Astrocyte (in vitro differentiated cells and primary cell): Measurements from ENCODE around the gene MAN1A1. TPM values are rescaled to one million over a fixed set of nuclear protein-coding genes. Genes with fewer than 3 reads are reported as not detected.

Source experiments
- DNase-seq: peaks from one replicate; pipeline ENCODE4 v3.0.0-alpha.2; 2010; ENCODE audit warnings: low read depth
- FAIRE-seq: peaks from 2 replicates; lab custom pipeline; 2011; peaks lifted over from hg19 to GRCh38; lab: Jason Lieb, UNC
- H2AFZ ChIP-seq: 2 replicates; pipeline ENCODE4 v1.6.0; 2012; ENCODE audit warnings: low read depth, low read length, inconsistent platforms
- H3K27ac ChIP-seq: 2 replicates; pipeline ENCODE4 v1.5.1; 2011; ENCODE audit warnings: low read depth, low read length, inconsistent platforms
- H3K27me3 ChIP-seq: 2 replicates; pipeline ENCODE4 v1.6.0; 2011; ENCODE audit warnings: low read length, inconsistent platforms; ENCODE audit not compliant: insufficient read depth
- H3K36me3 ChIP-seq: 2 replicates; pipeline ENCODE4 v1.5.1; 2011; ENCODE audit warnings: low read length, inconsistent platforms; ENCODE audit not compliant: insufficient read depth
- H3K4me1 ChIP-seq: 2 replicates; pipeline ENCODE4 v1.5.1; 2011; ENCODE audit warnings: low read length, inconsistent platforms; ENCODE audit not compliant: insufficient read depth
- H3K4me2 ChIP-seq: 2 replicates; pipeline ENCODE4 v1.6.0; 2012; ENCODE audit warnings: low read length, inconsistent platforms
- H3K4me3 ChIP-seq: 2 replicates; pipeline ENCODE4 v1.5.1; 2011; ENCODE audit warnings: low read depth, mild to moderate bottlenecking, low read length, inconsistent platforms; ENCODE audit not compliant: insufficient read depth
- H3K79me2 ChIP-seq: 2 replicates; pipeline ENCODE4 v1.6.0; 2012; ENCODE audit warnings: mild to moderate bottlenecking, low read length, inconsistent platforms; ENCODE audit not compliant: insufficient read depth
- H3K9ac ChIP-seq: 2 replicates; pipeline ENCODE4 v1.6.0; 2012; ENCODE audit warnings: mild to moderate bottlenecking, low read length, inconsistent platforms
- H3K9me3 ChIP-seq: 2 replicates; pipeline ENCODE4 v1.5.1; 2012; ENCODE audit warnings: low read depth, mild to moderate bottlenecking, low read length, inconsistent platforms; ENCODE audit not compliant: insufficient read depth
- H4K20me1 ChIP-seq: 2 replicates; pipeline ENCODE4 v1.6.0; 2012; ENCODE audit warnings: low read length, inconsistent platforms; ENCODE audit not compliant: insufficient read depth
- H3K27ac Mint-ChIP-seq: one replicate; pipeline ENCODE4 v1.8.0; 2021; ENCODE audit warnings: mild to moderate bottlenecking, mixed read lengths; ENCODE audit not compliant: unreplicated experiment
- H3K27me3 Mint-ChIP-seq: one replicate; pipeline ENCODE4 v1.8.0; 2021; ENCODE audit warnings: low read depth, mixed read lengths; ENCODE audit not compliant: unreplicated experiment
- H3K36me3 Mint-ChIP-seq: one replicate; pipeline ENCODE4 v1.8.0; 2021; ENCODE audit warnings: low read depth, mixed read lengths; ENCODE audit not compliant: unreplicated experiment
- H3K4me1 Mint-ChIP-seq: one replicate; pipeline ENCODE4 v1.8.0; 2021; ENCODE audit warnings: low read depth, mixed read lengths; ENCODE audit not compliant: unreplicated experiment
- H3K4me3 Mint-ChIP-seq: one replicate; pipeline ENCODE4 v1.8.0; 2021; ENCODE audit warnings: mild to moderate bottlenecking, moderate library complexity, mixed read lengths; ENCODE audit not compliant: unreplicated experiment
- H3K9me3 Mint-ChIP-seq: one replicate; pipeline ENCODE4 v1.8.0; 2021; ENCODE audit warnings: mild to moderate bottlenecking, mixed read lengths; ENCODE audit not compliant: unreplicated experiment
- CTCF ChIP-seq: IDR thresholded peaks from 2 replicates; pipeline ENCODE4 v1.5.1; 2011; ENCODE audit warnings: low read depth, mild to moderate bottlenecking, inconsistent platforms, low read length, moderate library complexity; ENCODE audit not compliant: insufficient read depth
- EZH2 ChIP-seq: IDR thresholded peaks from 2 replicates; pipeline ENCODE4 v1.6.1; 2012; ENCODE audit warnings: mild to moderate bottlenecking, low read length, inconsistent platforms; ENCODE audit not compliant: insufficient read depth
- total RNA-seq: library from RNA; stranded (reverse); gene quantifications from 2 replicates; pipeline ENCODE4 v1.2.1, GENCODE V29; 2021

Gene MAN1A1
- total RNA-seq, 1 donor from 2014 or later, result 11.7 TPM

DNA sequence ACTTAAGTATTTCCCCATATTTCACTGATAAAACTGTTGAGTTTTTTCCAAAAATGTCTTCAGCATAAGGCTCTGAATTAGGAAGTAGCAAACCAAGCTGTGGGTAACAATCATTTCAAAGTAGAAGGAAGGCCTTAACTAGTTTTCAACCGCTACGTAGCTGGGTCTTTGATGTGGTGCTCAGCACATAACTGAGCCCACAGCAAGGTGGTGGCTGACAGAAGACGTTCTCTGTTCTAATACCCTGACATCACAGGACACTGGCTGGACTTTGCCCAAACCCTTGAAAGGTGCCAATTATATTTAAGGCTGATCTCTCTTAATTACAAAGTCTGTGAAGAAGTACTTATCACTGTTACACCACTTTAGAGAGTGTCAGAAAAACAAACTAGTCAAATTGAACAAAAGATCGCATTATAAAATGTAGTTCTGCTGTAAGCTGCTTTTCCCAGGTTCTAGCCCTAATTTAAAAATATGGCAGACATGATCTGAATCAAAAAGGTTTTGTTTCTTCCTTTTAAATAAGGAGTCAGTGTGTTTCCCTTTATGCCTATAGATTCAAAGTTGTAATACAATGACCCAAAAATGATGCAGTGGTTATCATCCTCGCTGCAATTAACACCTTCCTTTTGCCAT, 26.7 kb downstream of the MAN1A1 start:
- H3K36me3 Mint-ChIP-seq, result peaks cover 2% of the 10 kb centered on the region
- TF ChIP-seq CTCF, result no peak
- TF ChIP-seq EZH2, result no peak
- no peak overlapping the region for H2AFZ ChIP-seq
- peaks cover 3% of the 10 kb centered on the region for H3K4me1 ChIP-seq
- no peaks in the 10 kb centered on the region for H3K9me3 Mint-ChIP-seq
- no peaks in the 10 kb centered on the region for H3K27me3 ChIP-seq
- H3K9ac ChIP-seq, result no peak overlapping the region
- no peak overlapping the region for H3K4me3 ChIP-seq
- H3K4me1 Mint-ChIP-seq, result peaks cover 18% of the 10 kb centered on the region
- FAIRE-seq (no peak), DNase-seq (no peak)
- no peaks in the 10 kb centered on the region for H3K27me3 Mint-ChIP-seq
- H3K79me2 ChIP-seq, result no peaks in the 10 kb centered on the region
- H3K9me3 ChIP-seq, result no peaks in the 10 kb centered on the region
- H4K20me1 ChIP-seq, result peaks cover 3% of the 10 kb centered on the region
- H3K4me3 Mint-ChIP-seq, result no peak overlapping the region
- no peak overlapping the region for H3K4me2 ChIP-seq
- H3K27ac ChIP-seq, result no peak overlapping the region
- H3K27ac Mint-ChIP-seq, result no peak overlapping the region
- no peaks in the 10 kb centered on the region for H3K36me3 ChIP-seq

DNA sequence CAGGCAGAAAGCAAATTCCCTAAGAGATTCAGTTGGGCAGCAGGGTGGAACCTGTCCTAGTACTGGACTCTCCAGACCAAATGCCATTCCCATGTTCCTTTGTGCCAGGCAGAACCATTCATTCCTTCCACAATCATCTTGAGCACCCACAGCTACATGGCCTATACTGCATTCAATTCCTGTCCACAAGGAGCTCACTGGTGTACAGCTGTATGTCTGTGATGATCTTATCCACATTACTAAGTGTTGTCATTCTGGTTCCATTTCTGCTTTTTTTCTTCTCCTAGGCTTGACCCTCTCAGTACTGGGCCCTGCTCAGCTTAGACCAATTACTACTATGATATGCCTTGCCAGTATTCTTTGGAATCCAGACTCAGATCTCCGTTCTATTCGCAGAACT, 27.5 kb downstream of the MAN1A1 start:
- Mint-ChIP-seq H3K4me1 (peaks cover 18% of the 10 kb centered on the region), H3K4me3 (no peak overlapping the region), H3K27ac (no peak overlapping the region), H3K36me3 (peaks cover 2% of the 10 kb centered on the region), H3K27me3 (no peaks in the 10 kb centered on the region), H3K9me3 (no peaks in the 10 kb centered on the region)
- Histone ChIP-seq H3K79me2 (no peaks in the 10 kb centered on the region), H2AFZ (no peak overlapping the region), H3K9ac (no peak overlapping the region), H3K36me3 (no peaks in the 10 kb centered on the region), H3K27ac (no peak overlapping the region), H3K4me1 (peaks cover 3% of the 10 kb centered on the region), H3K9me3 (no peaks in the 10 kb centered on the region), H4K20me1 (peaks cover 3% of the 10 kb centered on the region), H3K27me3 (no peaks in the 10 kb centered on the region), H3K4me2 (no peak overlapping the region), H3K4me3 (no peak overlapping the region)
- TF ChIP-seq EZH2 (no peak), CTCF (no peak)
- FAIRE-seq, result no peak
- DNase-seq, result no peak

- H3K27me3 ChIP-seq, result no peaks in the 10 kb centered on the region
- H3K4me1 Mint-ChIP-seq, result peaks cover 18% of the 10 kb centered on the region
- H3K4me2 ChIP-seq, result no peak overlapping the region
- peaks cover 3% of the 10 kb centered on the region for H4K20me1 ChIP-seq
- H3K27me3 Mint-ChIP-seq, result no peaks in the 10 kb centered on the region
- no peak for FAIRE-seq
- H3K79me2 ChIP-seq, result no peaks in the 10 kb centered on the region
- no peaks in the 10 kb centered on the region for H3K36me3 ChIP-seq
- H2AFZ ChIP-seq, result no peak overlapping the region
- peaks cover 3% of the 10 kb centered on the region for H3K4me1 ChIP-seq
- H3K27ac ChIP-seq, result no peak overlapping the region
- no peak overlapping the region for H3K9ac ChIP-seq
- no peak overlapping the region for H3K27ac Mint-ChIP-seq
- no peaks in the 10 kb centered on the region for H3K36me3 Mint-ChIP-seq
- TF ChIP-seq EZH2 (no peak), CTCF (no peak)
- no peaks in the 10 kb centered on the region for H3K9me3 Mint-ChIP-seq
- no peak overlapping the region for H3K4me3 Mint-ChIP-seq
- H3K9me3 ChIP-seq, result no peaks in the 10 kb centered on the region
- no peak overlapping the region for H3K4me3 ChIP-seq
- no peak for DNase-seq
These were observed 29.9 kb downstream of the MAN1A1 start for GRCh38 chr6:119319694-119320093.
